ENCODE measurements around the gene DKK2.

DNA sequence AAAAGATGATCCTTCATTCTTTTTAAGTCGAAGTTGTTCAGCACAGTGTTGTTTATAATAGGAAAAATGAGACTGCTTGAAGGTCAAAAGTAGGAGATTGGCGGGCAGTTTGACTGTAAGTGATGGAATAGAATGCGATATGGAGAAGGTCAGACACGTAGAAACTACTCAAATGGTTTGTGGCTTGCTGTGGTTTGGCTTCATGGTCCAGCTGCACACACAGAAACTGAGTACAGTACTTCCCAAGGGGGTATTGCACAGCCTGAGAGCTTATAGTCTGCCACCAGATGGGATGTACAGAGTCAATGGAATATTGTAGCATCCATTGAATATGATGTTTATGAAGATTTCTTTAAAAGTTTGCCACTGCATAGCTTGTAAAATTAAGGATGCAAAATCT, 41.1 kb upstream of the DKK2 start:
- TF ChIP-seq POLR2A (IDR thresholded peaks at IDR 0.05; ENCODE audit: low read depth, low read length): no peak
- TF ChIP-seq SPI1 (IDR thresholded peaks at IDR 0.05; ENCODE audit: low read depth, low read length): no peak
- TF ChIP-seq POLR2AphosphoS5 (IDR thresholded peaks at IDR 0.05; ENCODE audit: low read depth, low read length): no peak
- no peak for TF ChIP-seq TAF1 (IDR thresholded peaks at IDR 0.05; ENCODE audit: low read depth, low read length)
